HG03469 (cell line): ENCODE data around the gene DOCK6.

ENCODE experiments used
- ATAC-seq: cut with Tn5 transposase; IDR thresholded peaks from one replicate; pipeline ENCODE4 v1.9.1; 2021; ENCODE audit warnings: mild to moderate bottlenecking, moderate library complexity, moderate number of reproducible peaks; ENCODE audit not compliant: unreplicated experiment

DOCK6 gene

GRCh38 chr19:11274533-11275086 lies 12.3 kb upstream of the DOCK6 start:
- no peak for ATAC-seq

GRCh38 chr19:11273989-11274388 lies 11.7 kb upstream of the DOCK6 start:
- no peak for ATAC-seq

- ATAC-seq = no peak
These were observed 11.0 kb upstream of the DOCK6 start for GRCh38 chr19:11273296-11273695.

- ATAC-seq = no peak
These were observed 7.1 kb upstream of the DOCK6 start for GRCh38 chr19:11269408-11269807.

- no peak for ATAC-seq
These were observed 6.5 kb upstream of the DOCK6 start for GRCh38 chr19:11268783-11269267.

- no peak for ATAC-seq
These were observed 5.2 kb upstream of the DOCK6 start for GRCh38 chr19:11267316-11268085.

GRCh38 chr19:11265785-11266236 lies 3.5 kb upstream of the DOCK6 start:
- ATAC-seq = no peak

GRCh38 chr19:11265177-11265784 lies 3.0 kb upstream of the DOCK6 start:
- ATAC-seq = no peak

- ATAC-seq = no peak
These were observed 2.3 kb upstream of the DOCK6 start for GRCh38 chr19:11264452-11265176.

GRCh38 chr19:11263726-11264125 lies 1.4 kb upstream of the DOCK6 start:
- ATAC-seq = no peak

GRCh38 chr19:11261431-11261970 lies 823 bp downstream of the DOCK6 start:
- ATAC-seq = no peak

GRCh38 chr19:11260996-11261395 lies 1.3 kb downstream of the DOCK6 start:
- no peak for ATAC-seq

- no peak for ATAC-seq
These were observed 4.4 kb downstream of the DOCK6 start for GRCh38 chr19:11257846-11258380.

- no peak for ATAC-seq
These were observed 6.1 kb downstream of the DOCK6 start for GRCh38 chr19:11256189-11256588.

- no peak for ATAC-seq
These were observed 7.7 kb downstream of the DOCK6 start for GRCh38 chr19:11254666-11255065.

GRCh38 chr19:11252665-11253355 lies 9.5 kb downstream of the DOCK6 start:
- ATAC-seq = no peak

- no peak for ATAC-seq
These were observed 10.5 kb downstream of the DOCK6 start for GRCh38 chr19:11251650-11252314.

GRCh38 chr19:11251217-11251616 lies 11.1 kb downstream of the DOCK6 start:
- no peak for ATAC-seq

- ATAC-seq = no peak
These were observed 13.5 kb downstream of the DOCK6 start for GRCh38 chr19:11248852-11249251.

- ATAC-seq = no peak
These were observed 14.4 kb downstream of the DOCK6 start for GRCh38 chr19:11247934-11248333.
